HG02943 (cell line): ENCODE results near the gene CDK8.
"Not testable (repeated sequence)": the region's sequence is repeated elsewhere in the genome, so short reads cannot be mapped to it uniquely, and the experiment has no call there.

Experiments
- ATAC-seq: cut with Tn5 transposase; IDR thresholded peaks from one replicate; pipeline ENCODE4 v1.9.1; 2021; ENCODE audit warnings: mild to moderate bottlenecking, low read depth, moderate library complexity; ENCODE audit not compliant: unreplicated experiment

CDK8 gene

DNA sequence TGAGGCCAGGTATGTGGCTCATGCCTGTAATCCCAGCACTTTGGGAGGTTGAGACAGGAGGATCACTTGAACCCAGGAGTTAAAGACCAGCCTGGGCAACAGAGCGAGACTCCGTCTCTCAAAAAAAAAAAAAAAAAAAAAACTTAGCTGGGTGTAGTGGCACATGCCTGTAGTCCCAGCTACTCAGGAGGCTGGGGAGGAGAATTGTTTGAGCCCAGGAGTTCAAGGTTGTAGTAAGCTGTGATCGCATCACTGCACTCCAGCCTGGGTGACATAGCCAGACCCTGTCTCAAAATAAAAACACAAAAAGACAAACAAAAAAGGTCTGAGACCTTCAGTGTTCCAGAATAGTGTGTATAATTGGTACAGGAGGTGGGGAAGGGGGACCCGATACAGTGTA lies 1.9 kb upstream of the CDK8 start:
- ATAC-seq: not testable (repeated sequence)

DNA sequence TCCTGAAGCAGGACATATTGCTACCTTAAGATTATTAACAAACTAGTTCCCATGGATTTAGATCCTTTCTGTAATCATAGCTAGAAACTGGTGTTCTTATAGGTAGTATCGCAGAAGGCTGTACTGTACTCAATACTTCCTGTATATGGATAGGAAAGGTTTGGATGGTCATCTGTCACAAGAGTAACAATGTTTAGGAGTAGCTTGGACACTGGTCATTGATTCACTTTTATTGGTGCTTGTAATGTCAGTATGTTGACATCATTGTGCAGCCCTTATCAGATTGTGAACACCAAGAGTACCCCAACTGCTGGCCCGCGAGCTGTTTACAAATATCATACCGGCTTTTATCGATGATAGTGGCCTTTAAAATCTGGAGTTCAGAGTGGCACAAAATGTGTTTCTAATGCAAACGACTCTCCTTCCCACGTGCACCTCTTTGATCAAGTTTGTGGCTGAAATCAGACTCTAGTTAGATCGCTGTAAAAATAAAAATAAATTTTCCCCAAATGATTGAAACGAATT lies 605 bp upstream of the CDK8 start:
- ATAC-seq: no peak

DNA sequence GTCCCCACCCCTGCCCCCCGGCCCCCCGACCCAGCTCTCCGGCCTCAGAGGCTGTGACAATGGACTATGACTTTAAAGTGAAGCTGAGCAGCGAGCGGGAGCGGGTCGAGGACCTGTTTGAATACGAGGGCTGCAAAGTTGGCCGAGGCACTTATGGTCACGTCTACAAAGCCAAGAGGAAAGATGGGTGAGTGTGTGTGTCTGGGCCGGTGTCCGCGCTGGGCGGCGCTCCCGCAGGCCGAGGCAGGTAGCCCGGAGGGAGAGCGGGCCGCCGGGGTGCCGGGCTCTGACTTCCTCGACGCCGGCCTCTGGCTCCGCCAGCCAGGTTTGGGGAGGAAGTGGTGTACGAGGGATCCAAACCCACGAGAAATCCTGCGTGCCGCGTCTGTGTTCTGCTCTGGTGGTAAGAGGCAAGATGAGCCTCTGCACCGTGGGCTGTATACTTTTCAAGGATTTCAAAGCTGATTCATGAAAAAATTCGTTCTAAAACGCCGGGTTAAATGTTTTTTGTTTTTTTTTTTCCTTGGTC lies 718 bp downstream of the CDK8 start:
- ATAC-seq: peak; percentile 34

DNA sequence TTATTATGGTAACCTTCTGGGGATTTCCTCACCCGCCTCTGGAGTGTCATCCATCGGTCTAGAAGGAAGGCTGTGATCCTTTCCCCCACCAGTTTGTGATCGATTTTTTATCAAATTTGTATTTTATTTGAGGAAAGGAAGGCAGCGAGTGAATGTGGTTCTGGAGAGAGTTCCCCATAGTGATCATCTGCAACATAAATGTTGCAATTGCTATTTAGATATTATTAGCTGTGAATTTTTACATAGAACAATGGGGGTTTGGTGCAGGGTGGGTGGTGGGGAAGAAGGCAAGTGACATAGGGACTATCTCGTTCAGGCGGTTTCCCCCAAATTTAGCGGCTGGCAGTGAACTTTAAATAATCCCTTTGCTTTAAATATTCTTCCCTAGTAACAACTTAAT lies 1.2 kb downstream of the CDK8 start:
- ATAC-seq: no peak

- ATAC-seq: no peak
Measured at GRCh38 chr13:26255691-26256277, 1.9 kb downstream of the CDK8 start.

- no peak for ATAC-seq
Measured at GRCh38 chr13:26257049-26257448, 3.1 kb downstream of the CDK8 start.

DNA sequence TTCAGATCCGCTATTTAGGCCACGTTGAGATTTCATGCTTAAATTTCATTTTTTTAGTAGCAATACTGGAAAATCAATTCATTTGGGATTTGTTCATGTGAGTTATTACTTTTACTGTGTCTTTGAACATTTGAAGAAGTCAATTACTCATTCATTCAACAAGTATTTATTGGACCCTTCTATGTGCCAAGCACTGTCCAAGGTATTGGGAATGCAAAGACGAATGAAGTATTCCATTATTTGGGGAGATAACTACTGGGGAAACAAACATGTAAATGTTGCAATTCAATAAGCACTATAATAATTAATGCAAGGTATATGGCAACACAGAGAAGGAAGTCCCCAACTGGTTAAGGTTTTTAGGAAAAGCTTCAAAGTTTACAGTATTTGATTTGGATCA lies 5.7 kb downstream of the CDK8 start:
- no peak for ATAC-seq

DNA sequence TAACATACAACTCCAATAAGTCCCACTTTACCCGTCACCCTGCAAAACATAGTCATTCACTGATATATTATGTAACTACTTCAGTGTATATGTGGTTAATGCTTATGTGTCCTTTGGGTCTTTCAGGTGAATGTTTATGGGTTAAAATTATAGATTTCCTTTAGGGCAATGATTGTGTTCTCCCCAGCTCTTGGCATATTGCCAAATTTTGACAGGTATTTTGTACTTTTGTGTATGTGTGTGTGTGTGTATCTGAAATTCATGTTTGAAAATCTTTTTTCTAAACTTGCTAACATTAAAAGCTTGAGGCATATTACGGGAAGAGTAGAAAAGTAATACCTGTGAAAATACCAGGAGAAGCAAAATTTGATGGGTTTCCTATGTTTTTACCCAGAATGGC lies 8.2 kb downstream of the CDK8 start:
- ATAC-seq: no peak

DNA sequence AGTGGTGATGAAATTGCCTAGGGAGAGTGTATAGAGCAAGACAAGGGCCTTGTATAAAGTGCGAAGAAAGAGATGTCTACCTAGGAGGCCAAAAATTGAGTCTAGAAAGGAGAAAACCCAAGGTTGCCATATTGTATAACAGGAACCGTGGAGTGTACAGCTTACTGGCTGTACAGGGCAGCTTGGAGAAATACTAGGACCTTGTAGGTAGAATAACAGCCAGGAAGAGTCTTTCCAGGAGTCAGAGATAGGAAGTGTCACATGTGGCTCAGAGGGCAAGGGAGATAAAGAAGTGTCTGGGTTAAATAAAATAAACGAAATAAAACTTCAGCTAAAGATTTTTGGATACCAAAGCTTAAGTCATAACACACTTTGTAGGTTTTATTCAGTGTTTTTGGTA lies 12.4 kb downstream of the CDK8 start:
- no peak for ATAC-seq

GRCh38 chr13:26270707-26271106 lies 16.8 kb downstream of the CDK8 start:
- ATAC-seq: no peak

- no peak for ATAC-seq
Measured at GRCh38 chr13:26272621-26273020, 18.7 kb downstream of the CDK8 start.

- no peak for ATAC-seq
Measured at GRCh38 chr13:26280295-26280694, 26.4 kb downstream of the CDK8 start.

DNA sequence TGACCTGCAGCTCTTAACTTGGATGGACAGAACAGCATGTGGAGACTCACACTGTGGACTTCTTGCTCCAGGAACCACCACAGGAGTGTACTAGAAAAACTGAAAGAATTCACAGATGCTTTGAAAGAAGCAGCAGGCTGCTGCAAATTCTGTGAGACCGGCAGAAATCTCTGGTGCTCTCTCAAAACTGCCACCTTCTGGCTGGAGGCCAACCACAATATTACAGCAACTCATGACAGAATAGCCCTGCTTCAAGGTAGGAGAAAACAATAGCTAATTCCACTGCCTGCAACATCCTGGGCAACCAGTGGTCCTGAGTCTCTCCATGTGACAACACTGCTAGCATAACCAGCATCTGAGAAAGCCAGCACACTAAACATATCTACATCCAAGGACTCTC lies 26.9 kb downstream of the CDK8 start:
- no peak for ATAC-seq

GRCh38 chr13:26285911-26286310 lies 32.0 kb downstream of the CDK8 start:
- ATAC-seq: not testable (repeated sequence)

DNA sequence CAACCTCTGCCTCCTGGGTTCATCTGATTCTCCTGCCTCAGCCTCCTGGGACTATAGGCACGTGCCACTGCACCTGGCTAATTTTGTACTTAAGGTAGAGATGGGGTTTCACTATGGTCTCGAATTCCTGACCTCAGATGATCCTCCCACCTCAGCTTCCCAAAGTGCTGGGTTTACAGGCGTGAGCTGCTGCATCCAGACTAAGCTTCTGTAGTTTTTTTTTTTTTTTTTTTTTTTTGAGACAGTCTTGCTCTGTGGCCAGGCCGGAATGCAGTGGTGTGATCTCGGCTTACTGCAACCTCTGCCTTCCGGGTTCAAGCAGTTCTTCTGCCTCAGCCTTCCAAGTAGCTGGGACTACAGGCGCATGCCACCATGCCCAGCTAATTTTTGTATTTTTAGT lies 34.9 kb downstream of the CDK8 start:
- ATAC-seq: not testable (repeated sequence)

GRCh38 chr13:26295812-26296211 lies 41.9 kb downstream of the CDK8 start:
- ATAC-seq: no peak

DNA sequence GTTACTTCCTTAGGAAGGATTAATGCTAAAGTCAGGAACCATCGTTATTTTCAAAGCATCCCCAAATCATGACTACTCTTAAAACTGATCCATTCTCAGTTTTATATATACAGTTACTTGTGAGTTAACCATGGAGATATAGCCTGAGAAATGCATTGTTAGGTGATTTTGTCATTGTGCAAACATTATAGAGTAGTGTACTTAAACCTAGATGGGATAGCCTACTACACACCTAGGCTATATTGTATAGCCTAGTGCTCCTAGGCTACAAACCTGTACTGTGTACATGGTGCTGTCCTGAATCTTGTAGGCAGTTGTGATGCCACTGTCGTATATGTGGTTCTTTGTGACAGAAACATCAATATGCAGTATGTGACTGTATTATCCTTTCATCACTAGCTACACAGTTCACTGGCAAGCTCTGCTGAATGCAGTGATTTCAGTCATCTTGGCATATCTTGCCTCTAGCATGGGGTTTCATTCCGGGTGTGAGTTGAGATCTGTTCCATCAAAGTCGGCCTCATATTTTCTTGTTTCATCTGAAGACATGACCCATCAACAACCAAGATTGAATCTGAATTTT lies 45.3 kb downstream of the CDK8 start:
- ATAC-seq: no peak

GRCh38 chr13:26300140-26300539 lies 46.2 kb downstream of the CDK8 start:
- no peak for ATAC-seq

DNA sequence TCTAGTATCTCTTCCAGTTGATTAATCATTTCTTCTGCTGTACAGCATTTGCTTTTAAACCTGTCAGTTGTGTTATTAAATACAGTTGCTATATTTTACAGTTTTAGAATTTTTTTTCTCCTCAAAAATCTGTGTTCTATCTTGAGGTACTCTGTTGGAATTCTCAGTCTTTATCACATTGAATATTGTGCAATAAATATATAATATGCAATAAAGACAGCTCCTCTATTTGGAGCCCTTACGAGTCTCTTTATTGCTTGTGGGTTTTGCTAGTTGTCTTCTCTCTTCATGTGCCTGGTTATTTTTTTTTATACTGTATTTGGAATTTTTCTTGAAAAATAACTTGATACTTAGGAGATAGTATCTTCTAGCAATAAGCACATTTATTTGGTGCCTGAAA lies 51.7 kb downstream of the CDK8 start:
- no peak for ATAC-seq

DNA sequence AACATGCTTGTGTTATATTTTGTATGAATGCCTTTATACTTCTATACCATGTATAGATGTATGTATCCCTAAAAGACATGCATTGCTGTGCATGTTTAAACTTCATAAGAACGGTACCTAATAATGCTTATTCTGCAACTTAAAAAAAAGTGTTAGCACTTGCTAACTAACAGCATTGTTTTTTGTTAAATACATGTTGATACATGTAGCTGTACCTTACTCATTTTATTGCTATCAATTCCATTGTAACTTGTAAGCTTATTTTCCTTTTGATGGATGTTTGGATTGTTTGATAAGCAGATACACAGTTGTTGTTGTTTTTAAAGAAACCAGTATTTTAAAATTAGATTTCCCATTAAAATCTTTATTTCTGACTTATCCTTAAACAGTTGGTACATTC lies 53.8 kb downstream of the CDK8 start:
- ATAC-seq: no peak

GRCh38 chr13:26308250-26308649 lies 54.3 kb downstream of the CDK8 start:
- ATAC-seq: no peak

GRCh38 chr13:26308836-26309235 lies 54.9 kb downstream of the CDK8 start:
- ATAC-seq: no peak
